ENCODE measurements around the gene STRBP. TPM values are rescaled to one million over a fixed set of nuclear protein-coding genes. Genes with fewer than 3 reads are reported as not detected.

STRBP gene
- polyA plus RNA-seq, 1 donor: 58.2 TPM

DNA sequence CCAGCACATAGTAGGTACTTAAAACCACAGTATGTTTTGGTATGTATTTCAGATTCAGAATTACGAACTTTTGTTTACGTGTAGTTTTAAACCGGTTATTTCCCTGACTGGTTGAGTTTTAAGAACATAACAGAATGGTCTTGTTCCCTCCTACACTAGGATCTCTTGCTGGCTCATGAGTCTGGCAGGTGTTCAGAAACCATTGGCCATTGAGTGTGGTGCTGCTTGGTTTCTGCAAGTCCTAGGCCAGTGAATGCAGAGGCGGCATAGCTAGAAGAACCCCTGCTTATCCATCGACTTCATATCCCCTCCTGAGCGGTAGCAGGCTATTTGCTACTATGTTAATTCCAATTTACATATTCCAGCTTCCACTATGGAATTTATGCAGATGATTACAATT lies 169.3 kb downstream of the STRBP start:
- DNase-seq: no peak

DNA sequence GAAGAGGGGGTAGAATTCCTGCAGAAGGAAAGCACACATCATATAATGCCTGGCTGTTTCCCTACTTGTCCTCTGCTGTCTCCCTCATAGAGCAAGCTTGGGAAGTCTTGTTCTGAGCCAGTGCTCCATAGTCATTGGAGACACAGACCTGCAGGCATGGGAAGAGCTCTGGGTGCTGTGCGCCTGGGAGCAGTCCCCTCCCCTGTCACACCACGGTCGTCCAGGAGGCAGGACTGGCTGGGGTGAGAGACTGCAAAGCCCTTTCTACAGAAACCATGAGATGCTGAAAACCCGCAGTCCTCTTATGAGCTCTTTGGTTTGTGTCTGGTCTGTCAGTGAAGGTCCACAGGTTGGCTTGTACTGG lies 170.3 kb downstream of the STRBP start:
- no peak for DNase-seq

DNA sequence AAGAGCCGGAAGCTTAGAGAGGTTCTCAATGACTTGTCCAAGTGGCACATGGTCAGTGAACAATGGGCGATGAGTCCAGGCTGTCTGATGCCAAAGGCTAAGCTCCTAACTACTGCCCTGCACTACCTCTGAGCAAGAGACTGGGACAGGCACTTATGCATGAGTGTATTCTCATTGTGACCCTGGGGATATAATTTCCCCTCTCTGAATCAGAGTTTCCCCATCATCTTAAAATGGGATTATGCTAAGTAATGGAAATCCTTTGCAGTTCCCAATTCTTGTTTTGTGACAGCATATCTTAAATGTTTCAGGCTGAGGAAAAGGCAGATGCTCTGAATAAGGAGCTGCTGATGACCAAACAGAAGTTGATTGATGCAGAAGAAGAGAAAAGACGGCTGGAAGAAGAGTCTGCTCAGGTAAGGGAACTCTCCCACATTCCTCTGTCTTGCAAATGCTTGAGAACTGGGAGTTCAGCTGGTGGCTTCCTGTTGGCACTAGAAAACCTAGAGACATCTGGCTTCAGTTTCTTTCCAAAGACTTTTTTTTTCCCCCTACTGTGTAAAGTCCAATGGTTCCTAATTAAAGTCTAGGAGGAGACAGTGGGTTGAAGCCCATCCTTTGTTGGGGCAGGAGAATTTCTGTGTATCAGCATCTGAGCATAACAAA lies 170.8 kb downstream of the STRBP start:
- DNase-seq: no peak

DNA sequence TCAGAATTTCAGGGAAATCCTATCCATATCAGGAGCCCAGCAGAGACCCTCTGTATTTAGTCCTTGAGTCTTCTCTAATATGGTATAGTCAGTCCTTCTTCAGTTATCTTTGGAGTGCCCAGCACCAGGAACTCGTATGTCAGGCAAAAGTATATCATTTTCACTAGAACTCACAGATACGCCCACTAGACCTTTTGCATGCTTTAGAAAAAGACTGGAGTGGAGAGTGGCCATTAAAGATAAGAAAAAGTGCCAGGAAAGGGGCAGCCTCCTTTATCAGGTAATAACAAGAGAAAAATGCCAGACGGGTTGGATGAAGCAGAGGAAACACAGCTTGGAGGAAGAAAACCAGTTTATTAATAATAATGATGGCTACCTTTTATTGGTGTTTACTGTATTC lies 171.4 kb downstream of the STRBP start:
- DNase-seq: no peak

DNA sequence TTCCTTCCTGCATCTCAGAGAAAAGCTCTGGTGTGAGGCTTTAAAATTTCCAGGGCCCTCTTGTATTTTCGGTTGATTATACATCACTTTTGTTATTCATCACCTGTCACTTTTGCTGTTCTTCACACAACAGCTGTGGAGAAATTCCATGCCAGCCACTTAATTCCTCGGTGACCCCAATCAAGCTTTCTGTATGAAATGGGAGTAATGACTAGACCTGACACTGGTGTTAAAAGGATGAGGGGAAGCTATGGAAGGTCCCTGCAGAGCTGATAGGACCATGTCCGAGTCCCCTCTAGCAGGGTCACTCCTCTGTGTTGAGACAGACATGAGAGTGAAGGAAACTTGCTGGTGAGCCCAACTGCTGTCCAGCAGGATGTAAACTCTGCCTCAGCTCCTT lies 175.2 kb downstream of the STRBP start:
- DNase-seq: no peak

DNA sequence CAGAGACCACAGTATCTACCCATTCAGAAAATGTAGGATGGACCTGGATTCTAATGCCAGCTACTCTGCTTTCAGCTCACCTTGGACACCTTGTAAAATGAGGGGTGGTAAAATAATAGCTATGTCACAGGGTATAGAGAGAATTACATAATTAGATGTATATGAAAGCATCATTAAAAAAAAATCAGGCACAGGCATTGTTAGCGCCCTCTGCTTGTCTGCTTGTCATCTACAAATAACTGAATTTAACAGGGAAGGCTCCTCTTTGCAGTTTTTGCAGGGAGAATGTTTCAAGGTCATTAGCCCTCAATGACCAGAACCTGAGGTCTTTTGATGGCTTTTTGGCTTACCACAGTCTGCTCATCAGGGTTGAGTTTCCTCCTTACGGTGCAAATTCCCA lies 176.9 kb downstream of the STRBP start:
- no peak for DNase-seq

DNA sequence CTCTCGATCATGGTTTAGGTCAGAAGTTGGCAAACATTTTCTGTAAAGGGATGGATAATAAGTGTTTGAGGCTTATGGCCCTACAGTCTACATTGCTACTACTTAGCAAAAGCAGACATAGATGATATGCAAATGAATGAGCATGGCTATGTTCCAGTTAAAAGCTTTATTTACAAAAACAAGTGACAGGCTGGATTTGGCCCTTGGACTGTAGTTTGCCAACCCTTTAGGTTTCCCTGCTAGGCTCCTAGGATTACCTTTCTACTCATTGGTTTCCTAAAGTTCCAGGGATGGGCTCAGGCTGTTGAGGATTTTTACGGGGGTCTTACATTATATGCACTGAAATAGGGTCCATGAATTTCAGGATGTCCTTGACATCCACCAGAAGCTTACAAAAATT lies 177.4 kb downstream of the STRBP start:
- no peak for DNase-seq

DNA sequence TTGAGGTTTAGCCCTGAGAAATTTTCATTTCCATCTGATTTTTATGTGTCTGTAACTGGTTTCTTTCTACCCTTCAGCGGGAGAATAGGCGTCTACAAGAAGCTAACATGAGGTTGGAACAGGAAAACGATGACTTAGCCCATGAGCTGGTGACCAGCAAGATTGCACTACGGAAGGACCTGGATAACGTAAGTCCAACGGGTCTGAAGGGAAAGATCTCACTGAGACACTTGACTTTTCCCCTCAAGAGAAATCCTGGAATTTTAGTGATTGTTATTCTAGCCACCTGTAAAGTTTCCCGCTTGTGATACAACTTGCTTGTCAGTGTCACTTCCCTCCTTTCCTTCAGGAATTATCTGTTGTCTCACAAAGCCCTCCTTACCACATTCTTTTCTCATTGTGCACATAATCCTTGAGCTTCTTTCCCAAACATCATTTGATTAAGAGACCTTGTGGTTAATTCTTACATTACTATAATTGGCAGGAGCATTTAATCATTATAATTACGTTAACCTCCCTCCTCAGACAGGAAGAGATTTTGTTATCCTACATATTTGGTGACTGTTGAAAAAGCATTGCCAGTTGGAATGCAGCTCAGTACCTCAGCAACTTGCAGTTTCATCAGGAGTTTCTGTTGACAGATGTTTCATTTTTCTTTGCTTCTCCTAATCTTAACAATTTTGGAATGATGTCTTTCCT lies 178.0 kb downstream of the STRBP start:
- DNase-seq: no peak

DNA sequence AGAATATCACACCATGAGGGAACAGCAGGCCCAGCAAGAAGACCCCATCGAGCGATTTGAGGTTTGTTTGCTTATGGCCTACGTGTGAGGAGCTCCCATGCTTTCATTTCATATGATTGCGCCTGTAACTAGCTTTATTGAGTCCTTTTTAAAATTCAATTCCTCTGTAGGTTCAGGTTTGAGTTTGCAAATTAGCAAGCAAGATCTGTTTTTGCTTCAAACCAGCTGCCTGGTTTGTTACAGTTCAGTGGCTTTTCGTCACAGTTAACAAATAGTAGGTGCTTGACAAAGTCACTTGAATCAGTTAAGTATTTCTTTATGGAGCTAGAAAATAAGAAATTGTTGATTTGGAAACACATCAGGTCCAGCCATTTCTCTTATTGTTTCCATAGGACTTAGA lies 178.6 kb downstream of the STRBP start:
- no peak for DNase-seq

DNA sequence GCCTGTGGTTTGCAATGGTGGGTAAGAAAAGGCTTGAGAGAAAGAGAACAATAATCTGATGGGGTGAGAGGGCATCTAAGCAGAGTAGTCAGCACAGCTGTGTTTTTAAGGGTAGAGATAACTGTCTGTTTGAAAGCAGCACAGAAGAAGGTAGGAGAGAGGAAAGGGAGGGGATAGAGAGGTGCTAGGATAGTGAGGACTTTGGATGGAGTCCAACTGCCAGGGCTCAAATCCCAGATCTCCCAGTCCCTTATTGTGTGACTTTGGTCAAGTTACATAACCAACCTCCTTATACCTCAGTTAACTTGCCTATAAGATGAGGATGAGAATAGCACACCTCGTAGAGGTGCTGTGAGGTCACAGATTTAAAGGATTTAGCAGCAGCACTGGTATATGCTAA lies 179.3 kb downstream of the STRBP start:
- DNase-seq: no peak

DNA sequence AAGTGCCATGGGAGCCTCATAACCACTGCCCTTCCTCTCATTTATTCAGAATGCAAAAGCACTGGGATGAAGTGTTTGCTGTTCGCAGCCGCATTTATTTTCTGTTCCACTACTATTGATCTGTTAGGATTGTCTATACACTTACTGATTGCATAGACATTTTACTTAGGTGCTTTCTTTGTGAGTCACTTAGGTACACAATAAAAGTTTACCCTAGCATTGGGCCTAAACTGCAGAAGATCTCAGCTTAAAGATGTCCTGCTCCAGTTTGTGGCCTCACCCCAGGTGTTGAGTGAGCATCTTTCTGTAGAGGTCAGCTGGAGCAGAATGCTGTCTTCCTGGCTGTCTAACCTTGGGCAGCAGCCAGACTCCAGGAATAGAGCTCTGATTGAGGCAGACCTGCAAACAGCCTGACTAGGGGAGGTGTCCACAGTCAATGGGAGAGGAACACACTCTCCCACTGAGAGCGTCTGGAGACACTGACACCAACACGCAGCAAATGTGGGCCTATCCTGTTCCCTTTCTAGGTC lies 181.0 kb downstream of the STRBP start:
- DNase-seq: no peak

DNA sequence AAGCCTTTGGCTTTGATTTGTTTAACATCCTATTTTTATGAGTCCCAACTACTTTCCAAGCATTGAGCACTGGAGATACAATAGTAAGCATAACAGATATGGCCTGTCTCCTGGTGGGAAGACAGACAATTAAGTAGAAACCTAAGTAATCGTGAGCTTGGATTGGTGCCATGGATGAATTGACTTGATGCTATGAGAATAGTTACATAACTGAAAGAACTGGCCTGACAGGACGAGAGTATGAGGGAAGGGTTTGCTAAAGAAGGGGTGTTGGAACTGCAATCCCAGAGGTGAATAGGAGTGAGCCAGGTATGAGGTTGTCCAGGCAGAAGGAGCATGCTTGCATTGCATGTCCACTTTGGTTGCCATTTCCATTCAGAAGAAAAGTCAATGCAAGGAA lies 182.5 kb downstream of the STRBP start:
- DNase-seq: no peak

DNA sequence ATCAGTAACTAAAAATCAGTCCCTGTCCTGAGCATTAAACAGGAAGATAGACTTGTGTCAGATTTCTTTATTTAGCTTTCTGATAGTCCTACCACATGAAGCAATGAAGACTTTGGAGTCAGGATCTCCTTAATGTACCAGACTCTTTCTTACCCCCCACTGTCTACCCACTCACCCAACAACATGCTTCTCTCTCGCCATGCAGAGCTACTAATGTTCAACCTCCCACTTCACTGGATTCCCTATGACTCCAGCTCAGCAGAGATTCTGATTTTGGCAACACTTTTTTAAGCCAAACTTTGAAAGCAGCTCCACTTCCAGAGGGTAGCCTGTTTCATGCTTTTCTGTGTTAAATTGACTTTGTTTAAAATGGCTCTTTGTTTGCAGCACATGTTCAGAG lies 184.1 kb downstream of the STRBP start:
- DNase-seq: no peak

DNA sequence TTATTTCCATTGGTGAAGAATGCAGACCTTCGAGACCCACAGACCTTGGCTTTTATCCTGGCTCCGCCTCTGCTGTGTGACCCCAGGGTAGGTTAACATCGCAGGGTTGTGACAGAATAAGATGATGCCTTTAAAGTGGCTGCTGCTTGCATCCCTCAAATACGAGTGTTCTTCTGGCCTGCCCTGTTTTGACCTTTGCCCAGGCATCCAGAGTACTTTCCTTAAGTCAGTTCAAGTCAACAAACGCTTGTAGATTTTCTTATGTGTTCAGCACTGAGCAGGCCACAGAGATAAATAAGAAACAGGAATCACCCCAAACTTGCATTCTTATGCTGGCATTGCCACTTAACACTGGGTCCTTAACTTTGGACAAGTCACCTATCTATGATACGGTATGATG lies 184.7 kb downstream of the STRBP start:
- DNase-seq: no peak

DNA sequence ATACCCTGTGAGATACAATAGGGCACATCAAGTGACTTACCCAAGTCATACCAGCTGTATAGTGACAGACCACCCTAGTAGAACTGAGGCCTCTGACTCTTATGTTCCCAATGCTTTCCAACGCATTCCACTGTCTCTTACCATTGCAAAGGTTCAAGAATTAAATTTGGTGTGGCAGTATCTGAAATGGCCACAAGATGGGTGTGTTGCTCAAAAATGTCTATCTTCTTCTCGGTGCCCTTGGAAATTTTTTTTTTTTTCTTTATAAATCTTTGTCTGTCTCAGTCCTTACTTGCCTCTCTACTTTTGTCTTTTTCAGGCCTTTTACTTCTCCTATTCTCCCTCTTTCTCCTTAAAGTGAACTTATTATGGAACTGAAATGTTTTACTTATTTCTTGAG lies 186.6 kb downstream of the STRBP start:
- peak; percentile 55 for DNase-seq

DNA sequence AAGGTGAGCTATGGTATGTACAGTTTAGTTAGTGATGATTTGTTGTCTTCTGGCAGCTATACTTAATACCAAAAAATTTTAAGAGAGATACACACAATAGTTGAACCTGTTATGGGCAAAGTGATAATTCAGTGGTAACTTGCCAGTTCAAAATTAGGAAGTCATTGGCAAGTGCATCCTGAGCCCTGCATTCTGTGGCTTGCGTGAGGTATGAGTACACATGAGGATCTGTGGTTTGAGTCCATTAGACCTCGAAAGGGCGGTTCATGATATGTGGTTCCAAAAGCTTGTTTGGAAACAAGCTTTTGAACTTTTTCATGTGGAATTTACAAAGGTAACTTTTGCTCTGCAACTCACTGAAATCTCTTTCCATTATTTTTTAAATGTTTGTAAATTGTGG lies 187.9 kb downstream of the STRBP start:
- DNase-seq: no peak

DNA sequence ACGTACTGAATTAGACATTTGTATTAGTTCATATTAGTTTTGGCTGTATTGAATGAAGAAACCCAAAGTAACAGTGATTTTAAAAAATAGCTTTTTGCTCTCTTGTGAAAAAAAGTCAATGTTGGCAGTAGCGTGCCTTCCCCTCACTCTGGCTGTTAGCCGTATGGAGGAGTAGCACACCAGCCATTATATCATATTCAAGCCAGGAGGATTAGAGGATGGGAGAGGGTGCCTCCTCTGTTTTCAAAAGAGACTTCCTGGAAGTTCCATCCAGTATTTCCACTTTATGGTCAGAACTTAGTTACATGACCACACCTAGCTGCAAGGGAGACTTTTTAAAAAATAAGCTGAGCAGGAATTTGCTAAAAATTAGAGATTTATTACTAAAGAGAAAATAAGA lies 193.8 kb downstream of the STRBP start:
- DNase-seq: no peak

DNA sequence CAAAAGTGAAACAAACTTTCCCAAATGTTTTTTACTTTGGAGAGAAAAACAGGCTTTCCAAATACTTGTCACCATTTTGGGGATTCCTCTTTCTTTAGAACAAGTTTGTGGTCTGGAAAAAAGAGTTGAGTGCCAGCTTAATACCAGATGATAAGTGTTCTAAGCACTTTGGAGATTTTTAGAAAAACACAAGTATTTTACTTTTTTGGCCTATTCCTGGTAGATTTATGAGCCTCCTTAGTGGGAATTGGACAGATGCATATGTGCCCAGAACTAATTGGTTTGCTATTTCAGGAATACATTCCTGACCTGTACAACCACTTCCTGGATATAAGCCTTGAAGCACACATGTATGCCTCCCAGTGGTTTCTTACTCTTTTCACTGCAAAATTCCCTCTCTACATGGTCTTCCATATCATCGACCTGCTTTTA lies 194.4 kb downstream of the STRBP start:
- no peak for DNase-seq

DNA sequence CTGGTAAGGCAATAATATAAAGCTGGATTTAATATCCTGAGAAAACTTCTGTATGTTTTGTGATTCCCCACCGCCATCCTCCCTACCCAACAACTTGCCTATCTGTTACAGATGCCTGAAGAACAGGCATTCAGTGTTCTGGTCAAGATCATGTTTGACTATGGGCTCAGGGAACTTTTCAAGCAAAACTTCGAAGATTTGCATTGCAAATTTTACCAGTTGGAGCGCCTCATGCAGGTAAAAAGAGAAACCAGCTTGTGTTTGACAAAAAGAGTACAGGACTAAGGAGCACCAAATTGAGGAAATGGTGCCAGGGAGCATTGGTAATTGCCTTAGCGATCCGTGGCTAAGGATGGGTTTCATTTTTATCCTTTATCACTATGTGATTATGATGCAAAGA lies 194.9 kb downstream of the STRBP start:
- no peak for DNase-seq

DNA sequence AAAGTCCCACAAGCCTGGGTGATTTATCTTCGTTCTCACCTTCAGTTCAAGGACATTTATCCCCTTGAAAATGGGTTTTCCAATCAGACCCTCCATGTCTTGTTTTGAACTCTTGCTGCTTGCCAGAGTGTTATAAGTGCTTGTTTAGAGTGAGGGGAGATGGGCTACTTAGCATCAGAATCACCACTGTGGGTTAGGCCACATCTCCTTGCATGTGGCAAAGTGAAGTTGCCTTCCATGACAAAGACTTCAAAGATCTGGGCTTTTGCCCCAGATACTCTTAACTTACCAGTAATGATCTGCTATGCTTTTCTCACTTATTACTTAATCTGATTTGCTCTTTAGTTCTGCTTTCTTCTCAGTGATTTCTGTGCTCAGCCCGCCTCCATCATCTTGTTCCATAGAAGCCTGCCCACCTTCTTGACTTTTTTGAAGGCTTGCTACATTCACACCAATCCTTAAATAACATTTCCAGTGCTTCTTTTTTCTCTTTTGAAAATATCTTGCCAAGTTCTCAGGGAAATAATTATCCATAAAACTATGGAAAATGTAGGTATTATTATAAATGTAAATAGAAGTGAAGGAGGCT lies 195.9 kb downstream of the STRBP start:
- DNase-seq: no peak
